ENCODE results near the gene EIF2D. TPM values are rescaled to one million over a fixed set of nuclear protein-coding genes. Genes with fewer than 3 reads are reported as not detected.

The EIF2D gene
- total RNA-seq, 2 experiments from 2014 or later: 100 to 102 TPM

DNA sequence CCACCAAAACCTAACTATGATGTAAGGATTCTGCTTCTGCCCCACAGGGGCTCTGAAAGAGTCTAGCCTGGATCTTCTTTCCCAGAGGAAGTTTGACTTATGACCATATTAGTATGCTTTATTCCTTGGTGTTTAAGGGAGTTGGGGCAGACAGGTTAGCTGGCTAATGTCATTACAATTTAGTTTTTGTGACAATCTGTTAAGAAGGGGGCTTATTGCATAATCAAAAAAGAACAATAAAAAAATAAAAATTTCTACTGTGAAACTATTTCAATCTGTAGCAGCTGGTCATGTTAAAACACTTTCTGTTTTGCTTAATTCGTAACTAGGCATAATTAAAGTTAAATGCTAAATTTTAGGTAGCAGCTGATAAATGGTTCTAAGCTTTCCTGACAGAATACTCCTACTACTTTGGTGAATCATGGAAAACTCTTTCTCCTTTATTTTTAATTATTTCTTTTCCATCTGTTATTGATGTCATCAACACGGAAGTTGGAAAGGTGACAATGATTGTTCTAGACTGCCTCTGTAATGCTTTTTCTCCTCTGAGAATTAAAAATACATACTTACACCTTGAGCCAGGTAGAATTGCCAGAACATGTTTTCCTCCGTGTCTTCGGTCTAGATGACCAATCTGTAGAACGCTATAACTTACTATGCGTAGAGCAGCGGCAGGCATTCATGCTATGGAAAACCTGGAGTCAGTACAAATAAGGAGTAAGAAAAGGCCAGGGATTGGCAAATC lies 41.6 kb upstream of the EIF2D start:
- H3K36me3 Mint-ChIP-seq (ENCODE audit: low read depth): peaks cover 2% of the 10 kb centered on the region
- ChIA-PET POLR2A (interaction anchor here (1.3 to 1.9 kb wide), 2 partner anchors 10 to 18 kb away, joined by 3 to 5 read pairs; partner anchors contain the start of gene DYRK3), CTCF (interaction anchor here (1.5 to 13.6 kb wide), 2 partner anchors 8 to 42 kb away, joined by 6 to 191 read pairs; partner anchors contain the start of gene EIF2D)
- H3K4me3 Mint-ChIP-seq: no peak overlapping the region
- intact Hi-C loops (cut with micrococcal nuclease): no loop called here
- TF ChIP-seq, protein P1, sequence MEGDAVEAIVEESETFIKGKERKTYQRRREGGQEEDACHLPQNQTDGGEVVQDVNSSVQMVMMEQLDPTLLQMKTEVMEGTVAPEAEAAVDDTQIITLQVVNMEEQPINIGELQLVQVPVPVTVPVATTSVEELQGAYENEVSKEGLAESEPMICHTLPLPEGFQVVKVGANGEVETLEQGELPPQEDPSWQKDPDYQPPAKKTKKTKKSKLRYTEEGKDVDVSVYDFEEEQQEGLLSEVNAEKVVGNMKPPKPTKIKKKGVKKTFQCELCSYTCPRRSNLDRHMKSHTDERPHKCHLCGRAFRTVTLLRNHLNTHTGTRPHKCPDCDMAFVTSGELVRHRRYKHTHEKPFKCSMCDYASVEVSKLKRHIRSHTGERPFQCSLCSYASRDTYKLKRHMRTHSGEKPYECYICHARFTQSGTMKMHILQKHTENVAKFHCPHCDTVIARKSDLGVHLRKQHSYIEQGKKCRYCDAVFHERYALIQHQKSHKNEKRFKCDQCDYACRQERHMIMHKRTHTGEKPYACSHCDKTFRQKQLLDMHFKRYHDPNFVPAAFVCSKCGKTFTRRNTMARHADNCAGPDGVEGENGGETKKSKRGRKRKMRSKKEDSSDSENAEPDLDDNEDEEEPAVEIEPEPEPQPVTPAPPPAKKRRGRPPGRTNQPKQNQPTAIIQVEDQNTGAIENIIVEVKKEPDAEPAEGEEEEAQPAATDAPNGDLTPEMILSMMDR (IDR thresholded peaks at IDR 0.05): no peak
- ATAC-seq (no peak), DNase-seq (no peak)
- peaks cover 11% of the 10 kb centered on the region for H3K4me1 Mint-ChIP-seq (ENCODE audit: low read depth)
- no peaks in the 10 kb centered on the region for H3K9me3 Mint-ChIP-seq
- peaks cover 20% of the 10 kb centered on the region for H3K27me3 Mint-ChIP-seq
- H3K27ac Mint-ChIP-seq: no peak overlapping the region

DNA sequence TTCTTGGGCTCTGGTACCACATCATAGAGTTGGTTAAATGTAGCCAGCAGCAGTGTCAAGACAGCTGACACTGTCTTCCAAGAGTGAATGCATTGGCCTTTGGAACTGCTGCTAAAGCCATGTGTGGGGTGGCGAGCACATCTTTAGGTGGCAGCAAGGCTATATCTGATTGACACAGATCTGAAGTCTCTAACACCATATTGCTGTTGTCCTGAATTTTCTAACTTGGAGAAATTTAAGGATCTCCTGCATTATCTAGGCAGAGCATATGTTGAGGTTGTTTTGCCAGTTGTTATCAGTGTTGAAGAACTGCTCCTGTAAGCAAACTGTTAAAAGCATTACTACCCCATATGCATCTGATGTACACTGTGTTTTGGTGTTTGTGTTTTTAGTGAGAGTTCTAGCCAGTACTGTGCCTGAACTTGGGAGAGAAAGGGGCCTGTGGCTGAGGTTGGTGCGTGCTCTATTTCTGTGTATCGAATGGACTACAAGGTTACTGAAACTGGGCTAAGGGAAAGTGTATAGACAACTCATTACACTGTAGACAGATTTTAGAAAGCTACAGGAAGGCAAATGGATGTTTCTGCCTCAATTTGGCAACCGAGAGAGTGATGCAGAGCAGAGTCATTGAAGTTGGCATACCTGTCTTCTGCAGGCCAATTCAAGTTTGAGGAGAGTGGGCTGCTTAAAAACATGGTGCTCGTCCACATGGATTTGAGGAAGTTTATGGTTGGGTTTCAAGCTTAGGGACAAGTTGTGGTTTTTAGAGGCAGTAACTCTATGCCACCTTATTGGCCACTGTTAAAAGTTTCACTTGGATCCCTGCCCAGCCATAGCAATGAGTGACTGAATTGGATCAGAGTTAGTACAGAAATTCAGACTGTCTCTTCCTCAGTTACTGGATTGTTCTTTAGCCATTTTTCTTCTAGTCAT lies 40.0 kb upstream of the EIF2D start:
- TF ChIP-seq, protein P1 (IDR thresholded peaks at IDR 0.05): no peak
- peaks cover 5% of the 10 kb centered on the region for H3K36me3 Mint-ChIP-seq (ENCODE audit: low read depth)
- H3K4me1 Mint-ChIP-seq (ENCODE audit: low read depth): no peaks in the 10 kb centered on the region
- peaks cover 5% of the 10 kb centered on the region for H3K27me3 Mint-ChIP-seq
- DNase-seq: no peak
- ChIA-PET POLR2A (interaction anchor here (0.7 to 1.0 kb wide), 2 partner anchors 15 to 99 kb away, joined by 3 read pairs; no protein-coding TSS in a partner anchor), CTCF (interaction anchor here (2.5 to 13.6 kb wide), 2 partner anchors 10 to 17 kb away, joined by 9 to 191 read pairs; partner anchors contain the start of gene DYRK3)
- no peaks in the 10 kb centered on the region for H3K9me3 Mint-ChIP-seq
- no peak overlapping the region for H3K27ac Mint-ChIP-seq
- no peak for ATAC-seq
- H3K4me3 Mint-ChIP-seq: no peak overlapping the region
- intact Hi-C loops (cut with micrococcal nuclease): no loop called here

DNA sequence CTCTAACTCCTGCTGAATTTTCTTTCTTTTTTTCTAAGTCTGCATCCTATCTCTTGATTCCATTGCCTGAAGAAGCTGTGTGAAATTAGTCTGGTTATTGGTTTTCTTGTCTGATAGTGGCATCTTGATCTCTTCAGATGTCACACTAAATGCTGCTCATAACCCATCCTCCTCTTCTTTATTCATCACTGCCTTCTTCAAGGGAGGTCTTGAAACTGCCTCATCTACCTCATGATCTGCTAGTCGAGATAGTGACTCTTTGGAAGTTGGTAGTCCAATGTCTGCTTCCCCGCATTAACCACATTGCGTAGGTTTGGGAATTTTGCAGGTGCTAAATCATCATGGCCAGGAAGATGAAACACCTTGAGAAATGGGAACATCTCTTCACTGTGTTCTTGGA lies 38.7 kb upstream of the EIF2D start:
- H3K4me1 Mint-ChIP-seq (ENCODE audit: low read depth): no peaks in the 10 kb centered on the region
- peaks cover 5% of the 10 kb centered on the region for H3K36me3 Mint-ChIP-seq (ENCODE audit: low read depth)
- no peak overlapping the region for H3K4me3 Mint-ChIP-seq
- intact Hi-C loops (cut with micrococcal nuclease): no loop called here
- H3K27me3 Mint-ChIP-seq: no peaks in the 10 kb centered on the region
- ChIA-PET CTCF (interaction anchor here (1.1 to 13.6 kb wide), 3 partner anchors 11 to 172 kb away, joined by 3 to 191 read pairs (median 9); partner anchors contain the start of gene DYRK3), POLR2A (interaction anchor here (0.6 kb wide), 1 partner anchor 748 kb away, joined by 3 read pairs; no protein-coding TSS in a partner anchor)
- ATAC-seq (no peak), DNase-seq (no peak)
- H3K9me3 Mint-ChIP-seq: no peaks in the 10 kb centered on the region
- TF ChIP-seq, protein P1 (IDR thresholded peaks at IDR 0.05): no peak
- H3K27ac Mint-ChIP-seq: no peak overlapping the region

DNA sequence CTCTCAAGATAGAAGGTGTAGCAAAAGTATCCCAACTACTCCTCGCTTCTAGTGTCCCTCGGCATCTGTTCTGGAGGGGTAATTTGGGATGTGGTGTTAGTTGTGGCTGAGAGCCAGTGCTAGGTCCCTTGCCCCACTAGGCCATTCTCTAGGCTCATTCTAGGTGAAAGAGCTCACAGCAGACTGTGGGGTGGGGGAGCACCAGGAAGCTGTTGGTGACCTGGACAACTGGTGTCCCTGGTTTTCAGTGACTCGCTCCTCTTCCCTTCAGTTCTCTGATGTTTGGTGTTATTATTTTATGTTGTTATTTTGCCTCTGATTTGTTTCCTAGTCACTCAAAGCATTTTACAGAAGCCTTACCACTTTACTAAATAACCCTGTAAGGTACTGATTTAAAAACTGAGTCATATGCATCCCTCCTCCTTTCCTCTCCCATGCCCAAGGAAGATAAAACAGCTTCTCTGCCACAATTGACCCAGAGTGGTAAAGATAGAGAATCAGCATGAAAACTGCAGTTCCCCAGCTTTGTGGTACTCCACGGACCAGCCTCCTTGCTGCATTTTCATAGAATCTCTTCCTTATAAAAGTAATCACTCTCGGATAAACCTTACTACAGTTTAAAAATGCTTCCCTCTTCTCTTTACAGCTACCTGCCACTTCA lies 37.1 kb upstream of the EIF2D start:
- TF ChIP-seq, protein P1 (IDR thresholded peaks at IDR 0.05): no peak
- Mint-ChIP-seq H3K4me3 (no peak overlapping the region), H3K27ac (no peak overlapping the region), H3K36me3 (ENCODE audit: low read depth) (peaks cover 5% of the 10 kb centered on the region), H3K9me3 (no peaks in the 10 kb centered on the region), H3K4me1 (ENCODE audit: low read depth) (no peaks in the 10 kb centered on the region), H3K27me3 (no peaks in the 10 kb centered on the region)
- POLR2A ChIA-PET: interaction anchor here (0.8 to 1.1 kb wide), 2 partner anchors 14 to 54 kb away, joined by 3 read pairs; partner anchors contain the start of gene DYRK3
- CTCF ChIA-PET: interaction anchor here (1.1 to 13.6 kb wide), 9 partner anchors 12 to 170 kb away, joined by 3 to 191 read pairs (median 4); partner anchors contain the start of gene DYRK3
- DNase-seq (no peak), ATAC-seq (no peak)
- intact Hi-C loops (cut with micrococcal nuclease): no loop called here
